ENCODE measurements around the gene CD276. TPM values are rescaled to one million over a fixed set of nuclear protein-coding genes. Genes with fewer than 3 reads are reported as not detected.
A peak's percentile ranks its signal among the peaks of the same experiment; 100 is the strongest.

Gene CD276
- total RNA-seq, 3 donors from 2014 or later = 26.2 to 39.2 (median 29.9) TPM

GRCh38 chr15:73691396-73691795 lies 7.2 kb downstream of the CD276 start:
- Histone ChIP-seq H3K4me3 (no peak overlapping the region), H3K4me1 (ENCODE audit: low read depth) (peaks cover under 1% of the 10 kb centered on the region), H3K36me3 (ENCODE audit: low read depth) (no peaks in the 10 kb centered on the region), H3K9me3 (no peaks in the 10 kb centered on the region)
- no peak for TF ChIP-seq CTCF (IDR thresholded peaks at IDR 0.05)
- peak; percentile 68 for ATAC-seq
- DNase-seq = peak in 1 of 3 donors; percentile 76
- intact Hi-C loops (cut with DNase I, micrococcal nuclease) = no loop called here

GRCh38 chr15:73694419-73694818 lies 10.2 kb downstream of the CD276 start:
- no peaks in the 10 kb centered on the region for H3K9me3 ChIP-seq
- H3K36me3 ChIP-seq (ENCODE audit: low read depth) = no peaks in the 10 kb centered on the region
- intact Hi-C loops (cut with DNase I, micrococcal nuclease) = no loop called here
- TF ChIP-seq CTCF (IDR thresholded peaks at IDR 0.05) = no peak
- H3K4me1 ChIP-seq (ENCODE audit: low read depth) = peaks cover 7% of the 10 kb centered on the region
- DNase-seq = no peak
- no peak for ATAC-seq
- no peak overlapping the region for H3K4me3 ChIP-seq

GRCh38 chr15:73695773-73696640 lies 11.8 kb downstream of the CD276 start:
- H3K4me1 ChIP-seq (ENCODE audit: low read depth) = peaks cover 7% of the 10 kb centered on the region
- ATAC-seq (no peak), DNase-seq (no peak)
- H3K36me3 ChIP-seq (ENCODE audit: low read depth) = no peaks in the 10 kb centered on the region
- no peak for TF ChIP-seq CTCF (IDR thresholded peaks at IDR 0.05)
- no peaks in the 10 kb centered on the region for H3K9me3 ChIP-seq
- intact Hi-C loops (cut with DNase I, micrococcal nuclease) = no loop called here
- no peak overlapping the region for H3K4me3 ChIP-seq

GRCh38 chr15:73696641-73697001 lies 12.4 kb downstream of the CD276 start:
- Histone ChIP-seq H3K4me3 (no peak overlapping the region), H3K4me1 (ENCODE audit: low read depth) (peaks cover 7% of the 10 kb centered on the region), H3K36me3 (ENCODE audit: low read depth) (no peaks in the 10 kb centered on the region), H3K9me3 (no peaks in the 10 kb centered on the region)
- ATAC-seq (no peak), DNase-seq (no peak)
- intact Hi-C loops (cut with DNase I, micrococcal nuclease) = no loop called here
- TF ChIP-seq CTCF (IDR thresholded peaks at IDR 0.05) = no peak

- TF ChIP-seq CTCF (IDR thresholded peaks at IDR 0.05) = no peak
- intact Hi-C loops (cut with DNase I, micrococcal nuclease) = no loop called here
- ATAC-seq (peak; percentile 87), DNase-seq (peak; percentile 74 to 86 (median 76))
- Histone ChIP-seq H3K36me3 (ENCODE audit: low read depth) (no peaks in the 10 kb centered on the region), H3K4me1 (ENCODE audit: low read depth) (peaks cover 7% of the 10 kb centered on the region), H3K4me3 (no peak overlapping the region), H3K9me3 (no peaks in the 10 kb centered on the region)
Observed at GRCh38 chr15:73697033-73697467, 12.9 kb downstream of the CD276 start.

All from mucosa of descending colon (tissue), 3 donors.